ENCODE data around the gene YJU2. TPM values are rescaled to one million over a fixed set of nuclear protein-coding genes. Genes with fewer than 3 reads are reported as not detected.
A peak's percentile ranks its signal among the peaks of the same experiment; 100 is the strongest.
"Not testable (repeated sequence)": the region's sequence is repeated elsewhere in the genome, so short reads cannot be mapped to it uniquely, and the experiment has no call there.

The YJU2 gene
- total and polyA plus RNA-seq, 5 donors: 9.7 to 17.7 (median 12.0) TPM

DNA sequence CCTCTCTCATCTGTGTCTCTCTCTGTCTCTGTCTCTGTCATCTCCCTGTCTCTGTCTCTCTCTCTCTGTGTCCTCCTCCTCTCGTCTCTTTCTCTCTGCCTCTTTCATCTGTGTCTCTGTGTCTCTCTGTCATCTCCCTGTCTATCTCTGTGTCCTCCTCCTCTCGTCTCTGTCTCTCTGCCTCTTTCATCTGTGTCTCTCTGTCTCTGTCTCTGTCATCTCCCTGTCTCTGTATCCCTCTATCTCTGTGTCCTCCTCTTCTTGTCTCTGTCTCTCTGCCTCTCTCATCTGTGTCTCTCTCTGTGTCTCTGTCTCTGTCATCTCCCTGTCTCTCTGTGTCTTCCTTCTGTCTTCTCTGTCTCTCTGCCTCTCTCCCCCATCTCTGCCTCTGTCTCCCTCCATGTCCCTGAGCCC lies 18.1 kb upstream of the YJU2 start:
- ATAC-seq: no peak
- no peak overlapping the region for H3K4me3 ChIP-seq (ENCODE audit: low read length)
- intact Hi-C loops (cut with DNase I): no loop called here
- no peak for DNase-seq
- WGBS: 59% methylated on average over 2 of the region's 2 CpGs
- H3K4me1 ChIP-seq (ENCODE audit: control insufficient read depth, insufficient read depth, low read length): no peaks in the 10 kb centered on the region
- H3K27me3 ChIP-seq (ENCODE audit: control insufficient read depth, insufficient read depth): no peaks in the 10 kb centered on the region
- H3K9me3 ChIP-seq (ENCODE audit: control insufficient read depth, low read length): no peaks in the 10 kb centered on the region
- no peak overlapping the region for H3K27ac ChIP-seq (ENCODE audit: low read length)

DNA sequence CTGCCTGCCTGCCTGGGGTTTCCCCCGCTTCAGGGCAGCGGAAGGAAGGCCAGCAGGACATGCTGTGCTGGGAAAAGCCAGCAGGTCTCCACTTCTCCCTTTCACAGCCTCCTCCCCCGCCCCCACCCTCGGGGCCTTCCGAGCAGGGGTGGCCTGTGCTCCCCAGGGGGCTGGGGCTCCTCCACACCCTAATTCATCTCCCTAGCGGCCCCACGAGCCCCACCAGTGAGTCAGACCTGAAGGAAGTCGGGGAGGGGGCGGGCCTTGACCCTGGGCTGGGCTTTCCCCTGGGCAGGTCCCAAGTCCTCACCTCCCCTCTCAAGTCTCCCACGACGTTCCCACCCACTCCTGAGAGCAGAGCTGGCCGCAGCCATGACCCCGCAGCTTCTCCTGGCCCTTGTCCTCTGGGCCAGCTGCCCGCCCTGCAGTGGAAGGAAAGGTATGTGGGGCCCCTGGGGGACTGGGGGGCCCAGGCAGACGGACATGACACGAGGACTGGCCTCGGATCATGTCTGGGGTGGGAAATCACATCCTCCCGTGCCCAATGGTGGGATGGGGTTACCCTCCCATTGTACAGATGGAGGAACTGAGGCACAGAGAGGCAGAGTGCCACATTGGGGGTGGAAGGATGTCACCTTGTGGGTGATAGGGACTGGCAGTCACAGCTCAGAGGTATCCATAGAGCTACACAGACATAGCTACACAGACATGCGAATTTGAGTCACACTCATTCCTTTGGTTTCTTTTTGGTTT lies 17.5 kb upstream of the YJU2 start, which contains the start of gene EBI3:
EBI3 (plus strand) TSS at position 345 of the 753 bp plus-strand sequence; CDS start at position 373, 28 bp downstream.
- ATAC-seq: peak; percentile 49 to 67
- H3K9me3 ChIP-seq (ENCODE audit: control insufficient read depth, low read length): no peaks in the 10 kb centered on the region
- intact Hi-C loops (cut with DNase I): no loop called here
- peak; percentile 39 to 73 (median 66) for DNase-seq
- no peaks in the 10 kb centered on the region for H3K27me3 ChIP-seq (ENCODE audit: control insufficient read depth, insufficient read depth)
- H3K4me1 ChIP-seq (ENCODE audit: control insufficient read depth, insufficient read depth, low read length): no peaks in the 10 kb centered on the region
- 15% methylated on average over 19 of the region's 19 CpGs for WGBS
- no peak within 1 kb of the TSS for H3K27ac ChIP-seq (ENCODE audit: low read length)
- H3K4me3 ChIP-seq (ENCODE audit: low read length): no peak within 1 kb of the TSS

DNA sequence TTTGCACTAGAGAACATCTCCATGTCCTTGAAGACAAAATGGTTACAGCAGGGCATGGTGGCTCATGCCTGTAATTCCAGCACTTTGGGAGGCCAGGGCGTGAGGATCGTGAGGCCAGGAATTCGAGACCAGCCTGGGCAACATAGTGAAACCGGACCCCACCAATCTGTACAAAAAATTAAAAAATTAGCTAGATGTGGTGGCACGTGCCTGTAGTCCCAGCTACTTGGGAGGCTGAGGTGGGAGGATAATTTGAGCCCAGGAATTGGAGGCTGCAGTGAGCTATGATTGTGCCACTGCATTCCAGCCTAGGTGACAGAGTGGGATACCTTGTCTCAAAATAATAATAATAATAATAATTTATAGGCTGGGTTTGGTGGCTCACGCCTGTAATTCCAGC lies 16.6 kb upstream of the YJU2 start:
- WGBS: 86% methylated on average over 6 of the region's 6 CpGs

DNA sequence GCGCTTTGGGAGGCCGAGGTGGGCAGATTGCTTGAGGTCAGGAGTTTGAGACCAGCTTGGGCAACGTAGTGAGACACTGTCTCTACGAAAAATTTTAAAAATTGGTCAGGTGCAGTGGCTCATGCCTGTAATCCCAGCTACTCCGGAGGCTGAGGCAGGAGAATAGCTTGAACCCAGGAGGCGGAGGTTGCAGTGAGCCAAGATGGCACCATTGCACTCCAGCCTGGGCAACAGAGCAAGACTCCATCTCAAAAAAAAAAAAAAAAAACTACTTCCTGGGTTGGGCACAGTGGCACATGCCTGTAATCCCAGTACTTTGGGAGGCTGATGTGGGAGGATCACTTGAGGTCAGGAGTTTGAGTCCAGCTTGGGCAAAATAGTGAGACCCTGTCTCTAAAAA lies 15.4 kb upstream of the YJU2 start:
- H3K27ac ChIP-seq (ENCODE audit: low read length); intact Hi-C loops (cut with DNase I); H3K4me3 ChIP-seq (ENCODE audit: low read length); H3K27me3 ChIP-seq (ENCODE audit: control insufficient read depth, insufficient read depth); ATAC-seq; H3K4me1 ChIP-seq (ENCODE audit: control insufficient read depth, insufficient read depth, low read length); H3K9me3 ChIP-seq (ENCODE audit: control insufficient read depth, low read length); DNase-seq: not testable (repeated sequence)
- 92% methylated on average over 6 of the region's 6 CpGs for WGBS

More for the DNA sequence above, 16.6 kb upstream of the YJU2 start:
- ATAC-seq; H3K4me3 ChIP-seq (ENCODE audit: low read length); H3K27ac ChIP-seq (ENCODE audit: low read length); H3K4me1 ChIP-seq (ENCODE audit: control insufficient read depth, insufficient read depth, low read length); intact Hi-C loops (cut with DNase I); H3K27me3 ChIP-seq (ENCODE audit: control insufficient read depth, insufficient read depth); H3K9me3 ChIP-seq (ENCODE audit: control insufficient read depth, low read length): not testable (repeated sequence)
- peak in 1 of 3 donors; percentile 19 for DNase-seq

DNA sequence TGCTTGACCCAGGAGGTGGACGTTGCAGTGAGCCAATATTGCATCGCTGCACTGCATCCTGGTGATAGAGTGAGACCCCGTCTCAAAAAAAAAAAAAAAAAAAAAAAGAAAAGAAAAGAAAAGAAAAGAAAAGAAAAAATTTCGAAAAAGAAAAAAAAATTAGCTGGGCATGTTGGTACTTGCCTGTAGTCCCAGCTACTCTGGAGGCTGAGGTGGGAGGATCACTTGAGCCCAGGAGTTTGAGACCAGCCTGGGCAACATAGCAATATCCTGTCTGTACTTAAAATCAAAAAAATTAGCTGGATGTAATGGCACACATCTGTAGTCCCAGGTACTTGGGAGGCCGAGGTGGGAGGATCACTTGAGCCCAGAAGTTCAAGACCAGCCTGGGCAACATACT lies 14.7 kb upstream of the YJU2 start:
- intact Hi-C loops (cut with DNase I); H3K27me3 ChIP-seq (ENCODE audit: control insufficient read depth, insufficient read depth); DNase-seq; H3K27ac ChIP-seq (ENCODE audit: low read length); H3K9me3 ChIP-seq (ENCODE audit: control insufficient read depth, low read length); ATAC-seq; H3K4me3 ChIP-seq (ENCODE audit: low read length); H3K4me1 ChIP-seq (ENCODE audit: control insufficient read depth, insufficient read depth, low read length): not testable (repeated sequence)
- 80% methylated on average over 5 of the region's 5 CpGs for WGBS

DNA sequence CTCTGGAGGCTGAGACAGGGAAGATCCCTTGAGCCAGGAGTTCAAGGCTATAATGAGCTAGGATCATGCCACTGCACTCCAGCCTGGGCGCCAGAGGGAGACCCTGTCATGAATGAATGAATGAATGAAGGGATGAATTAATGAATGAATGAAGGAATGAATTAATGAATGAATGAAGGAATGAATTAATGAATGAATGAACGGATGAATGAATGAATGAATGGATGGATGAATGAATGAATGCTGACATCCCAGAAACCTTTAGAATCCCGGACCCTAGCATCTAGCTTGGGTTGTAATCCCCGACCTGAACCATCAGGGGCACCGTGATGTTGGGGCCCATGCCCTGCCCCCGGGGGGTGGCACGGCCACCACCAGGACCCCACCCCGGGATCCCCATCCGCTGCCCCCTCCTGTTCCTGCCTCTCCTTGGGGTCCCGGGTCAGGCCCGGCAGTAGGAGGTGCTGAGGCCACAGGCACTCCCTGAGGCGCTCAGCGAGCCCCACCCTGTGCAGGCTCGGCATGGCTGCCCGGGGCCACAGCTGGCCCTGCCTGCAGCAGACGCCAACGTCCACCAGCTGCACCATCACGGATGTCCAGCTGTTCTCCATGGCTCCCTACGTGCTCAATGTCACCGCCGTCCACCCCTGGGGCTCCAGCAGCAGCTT lies 14.1 kb upstream of the YJU2 start:
- intact Hi-C loops (cut with DNase I): no loop called here
- 43% methylated on average over 21 of the region's 21 CpGs for WGBS
- no peak overlapping the region for H3K4me3 ChIP-seq (ENCODE audit: low read length)
- peak in 1 of 2 donors; percentile 9 for ATAC-seq
- H3K27ac ChIP-seq (ENCODE audit: low read length): no peak overlapping the region
- DNase-seq: no peak
- no peaks in the 10 kb centered on the region for H3K9me3 ChIP-seq (ENCODE audit: control insufficient read depth, low read length)
- no peaks in the 10 kb centered on the region for H3K4me1 ChIP-seq (ENCODE audit: control insufficient read depth, insufficient read depth, low read length)
- H3K27me3 ChIP-seq (ENCODE audit: control insufficient read depth, insufficient read depth): no peaks in the 10 kb centered on the region

DNA sequence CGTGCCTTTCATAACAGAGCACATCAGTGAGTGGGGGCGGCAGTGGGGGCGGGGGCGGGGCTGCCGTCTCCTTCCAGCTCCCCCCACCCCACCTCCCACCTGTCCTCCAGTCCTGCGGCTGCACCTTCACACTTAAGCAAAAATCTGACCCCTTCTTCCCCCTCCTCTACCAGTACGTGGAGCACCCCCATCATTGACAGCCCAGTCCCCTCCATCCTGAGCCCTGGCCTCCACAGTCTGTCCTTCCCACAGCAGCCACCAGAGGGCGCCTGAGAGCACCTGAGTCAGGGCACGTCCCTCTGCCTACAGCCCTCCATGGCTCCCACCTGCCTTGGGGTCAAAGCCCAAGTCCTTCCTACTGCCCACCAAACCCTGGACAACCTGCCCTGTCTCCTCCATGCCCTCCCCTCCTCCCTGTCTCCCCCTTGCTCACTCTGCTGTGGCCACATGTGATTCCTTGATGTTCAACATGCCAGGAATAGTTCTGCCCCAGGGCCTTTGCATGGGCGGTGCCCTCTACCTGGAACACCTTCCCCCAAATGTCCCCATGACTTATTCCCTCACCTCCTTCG lies 13.5 kb upstream of the YJU2 start:
- H3K27me3 ChIP-seq (ENCODE audit: control insufficient read depth, insufficient read depth): no peaks in the 10 kb centered on the region
- H3K27ac ChIP-seq (ENCODE audit: low read length): no peak overlapping the region
- no peaks in the 10 kb centered on the region for H3K9me3 ChIP-seq (ENCODE audit: control insufficient read depth, low read length)
- ATAC-seq (peak in 1 of 2 donors; percentile 55), DNase-seq (peak; percentile 38 to 82 (median 82))
- WGBS: 35% methylated on average over 11 of the region's 11 CpGs
- H3K4me1 ChIP-seq (ENCODE audit: control insufficient read depth, insufficient read depth, low read length): no peaks in the 10 kb centered on the region
- H3K4me3 ChIP-seq (ENCODE audit: low read length): no peak overlapping the region
- intact Hi-C loops (cut with DNase I): no loop called here

DNA sequence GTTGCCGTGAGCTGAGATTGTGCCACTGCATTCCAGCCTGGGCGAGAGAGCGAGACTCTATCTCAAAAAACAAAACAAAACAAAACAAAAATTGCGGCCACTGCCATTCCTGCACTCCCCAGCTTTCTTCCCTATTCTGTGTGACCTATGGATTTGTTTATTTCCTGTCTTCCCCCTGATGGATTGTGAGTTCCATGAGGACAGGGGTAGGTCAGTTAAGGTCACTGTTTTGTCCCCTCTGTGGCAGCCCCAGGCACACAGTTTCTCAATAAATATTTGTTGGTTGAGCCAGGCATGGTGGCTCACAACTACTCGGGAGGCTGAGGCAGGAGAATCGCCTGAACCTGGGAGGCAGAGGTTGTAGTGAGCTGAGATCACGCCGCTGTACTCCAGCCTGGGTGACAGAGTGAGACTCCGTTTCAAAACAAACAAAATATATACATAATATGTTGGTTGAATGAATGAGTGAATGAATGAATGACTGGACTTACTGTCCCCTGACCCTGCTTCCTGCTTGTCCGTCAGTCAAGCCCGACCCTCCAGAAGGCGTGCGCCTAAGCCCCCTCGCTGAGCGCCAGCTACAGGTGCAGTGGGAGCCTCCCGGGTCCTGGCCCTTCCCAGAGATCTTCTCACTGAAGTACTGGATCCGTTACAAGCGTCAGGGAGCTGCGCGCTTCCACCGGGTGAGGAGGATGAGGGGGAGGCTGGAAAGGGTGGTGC lies 12.6 kb upstream of the YJU2 start:
- no peaks in the 10 kb centered on the region for H3K27me3 ChIP-seq (ENCODE audit: control insufficient read depth, insufficient read depth)
- DNase-seq (peak in 1 of 3 donors; percentile 36), ATAC-seq (no peak)
- no peak overlapping the region for H3K27ac ChIP-seq (ENCODE audit: low read length)
- H3K4me1 ChIP-seq (ENCODE audit: control insufficient read depth, insufficient read depth, low read length): no peaks in the 10 kb centered on the region
- H3K4me3 ChIP-seq (ENCODE audit: low read length): no peak overlapping the region
- no peaks in the 10 kb centered on the region for H3K9me3 ChIP-seq (ENCODE audit: control insufficient read depth, low read length)
- intact Hi-C loops (cut with DNase I): no loop called here
- 46% methylated on average over 21 of the region's 21 CpGs for WGBS

DNA sequence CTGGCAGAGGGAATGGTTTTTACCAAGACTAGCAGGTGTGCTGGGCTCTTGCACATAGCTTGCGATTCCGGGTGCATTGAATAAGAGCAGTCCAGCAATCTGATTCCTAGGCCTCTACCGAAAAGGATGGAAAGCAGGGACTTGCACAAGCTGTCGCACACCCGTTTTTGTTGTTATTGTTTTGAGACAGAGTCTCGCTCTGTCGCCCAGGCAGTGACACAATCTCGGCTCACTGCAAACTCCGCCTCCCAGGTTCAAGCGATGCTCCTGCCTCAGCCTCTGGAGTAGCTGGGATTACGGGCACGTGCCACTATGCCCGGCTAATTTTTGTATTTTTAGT lies 12.0 kb upstream of the YJU2 start:
- Histone ChIP-seq H3K27ac (ENCODE audit: low read length) (no peak overlapping the region), H3K9me3 (ENCODE audit: control insufficient read depth, low read length) (no peaks in the 10 kb centered on the region), H3K27me3 (ENCODE audit: control insufficient read depth, insufficient read depth) (no peaks in the 10 kb centered on the region), H3K4me3 (ENCODE audit: low read length) (no peak overlapping the region), H3K4me1 (ENCODE audit: control insufficient read depth, insufficient read depth, low read length) (no peaks in the 10 kb centered on the region)
- WGBS: 73% methylated on average over 13 of the region's 13 CpGs
- ATAC-seq (no peak), DNase-seq (no peak)
- intact Hi-C loops (cut with DNase I): no loop called here

DNA sequence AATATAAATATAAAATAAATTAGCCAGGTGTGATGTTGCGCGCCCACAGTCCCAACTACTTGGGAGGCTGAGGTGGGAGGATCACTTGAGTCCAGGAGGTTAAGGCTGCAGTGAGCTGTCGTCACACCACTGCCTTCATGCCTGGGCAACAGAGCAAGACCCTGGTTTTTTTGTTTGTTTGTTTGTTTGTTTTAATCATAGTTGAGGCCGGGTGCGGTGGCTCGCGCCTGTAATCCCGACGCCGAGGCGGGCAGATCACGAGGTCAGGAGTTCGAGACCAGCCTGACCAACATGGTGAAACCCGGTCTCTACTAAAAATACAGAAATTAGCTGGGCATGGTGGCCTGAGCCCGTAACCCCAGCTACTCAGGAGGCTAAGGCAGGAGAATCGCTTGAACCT lies 9.4 kb upstream of the YJU2 start:
- ATAC-seq; intact Hi-C loops (cut with DNase I); H3K9me3 ChIP-seq (ENCODE audit: control insufficient read depth, low read length); H3K27ac ChIP-seq (ENCODE audit: low read length); H3K27me3 ChIP-seq (ENCODE audit: control insufficient read depth, insufficient read depth); H3K4me3 ChIP-seq (ENCODE audit: low read length); H3K4me1 ChIP-seq (ENCODE audit: control insufficient read depth, insufficient read depth, low read length); DNase-seq: not testable (repeated sequence)
- 93% methylated on average over 16 of the region's 16 CpGs for WGBS

DNA sequence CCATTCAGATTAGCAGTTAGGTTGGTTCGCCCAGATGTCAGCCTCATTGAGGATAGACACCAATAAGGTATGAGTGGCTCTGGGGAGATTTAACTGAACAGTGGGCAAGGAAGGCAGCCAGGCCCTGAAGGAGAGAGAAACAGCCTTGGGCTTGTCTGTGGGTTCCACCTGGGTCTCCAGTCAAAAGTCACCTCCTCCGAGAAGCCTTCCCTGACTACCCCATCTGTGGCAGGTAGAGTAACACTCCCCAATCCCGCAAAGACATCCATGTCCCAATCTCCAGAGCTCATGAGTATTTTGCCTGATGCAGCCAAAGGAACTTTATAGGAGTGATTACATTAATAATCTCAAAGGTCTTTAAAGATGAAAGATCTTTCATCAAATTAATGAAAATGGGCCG lies 8.0 kb upstream of the YJU2 start:
- 87% methylated on average over 4 of the region's 4 CpGs for WGBS
- Histone ChIP-seq H3K27me3 (ENCODE audit: control insufficient read depth, insufficient read depth) (no peaks in the 10 kb centered on the region), H3K9me3 (ENCODE audit: control insufficient read depth, low read length) (no peaks in the 10 kb centered on the region), H3K4me1 (ENCODE audit: control insufficient read depth, insufficient read depth, low read length) (no peaks in the 10 kb centered on the region), H3K4me3 (ENCODE audit: low read length) (no peak overlapping the region), H3K27ac (ENCODE audit: low read length) (no peak overlapping the region)
- DNase-seq: no peak
- no peak for ATAC-seq
- intact Hi-C loops (cut with DNase I): no loop called here

Data from right cardiac atrium (tissue), 5 donors.